Neuron (in vitro differentiated cells): ENCODE measurements around the gene SP3.
"Not testable (repeated sequence)": the region's sequence is repeated elsewhere in the genome, so short reads cannot be mapped to it uniquely, and the experiment has no call there.

Experiments used
- H2AFZ ChIP-seq: one replicate; pipeline ENCODE4 v1.6.1; 2013; ENCODE audit warnings: low read depth, mild to moderate bottlenecking, inconsistent platforms, low read length, moderate library complexity
- H3K27me3 ChIP-seq: one replicate; pipeline ENCODE4 v1.6.1; 2013; ENCODE audit warnings: low read length; ENCODE audit not compliant: insufficient read depth
- H3K36me3 ChIP-seq: one replicate; pipeline ENCODE4 v1.6.1; 2013; ENCODE audit warnings: low read length; ENCODE audit not compliant: insufficient read depth
- H3K4me1 ChIP-seq: one replicate; pipeline ENCODE4 v1.6.1; 2013; ENCODE audit warnings: low read length; ENCODE audit not compliant: insufficient read depth
- H3K4me3 ChIP-seq: 2 replicates; pipeline ENCODE4 v1.5.1; 2013; ENCODE audit warnings: mild to moderate bottlenecking, low read length, moderate library complexity
- H3K9me3 ChIP-seq: one replicate; pipeline ENCODE4 v1.6.1; 2013; ENCODE audit warnings: low read length

Gene SP3

DNA sequence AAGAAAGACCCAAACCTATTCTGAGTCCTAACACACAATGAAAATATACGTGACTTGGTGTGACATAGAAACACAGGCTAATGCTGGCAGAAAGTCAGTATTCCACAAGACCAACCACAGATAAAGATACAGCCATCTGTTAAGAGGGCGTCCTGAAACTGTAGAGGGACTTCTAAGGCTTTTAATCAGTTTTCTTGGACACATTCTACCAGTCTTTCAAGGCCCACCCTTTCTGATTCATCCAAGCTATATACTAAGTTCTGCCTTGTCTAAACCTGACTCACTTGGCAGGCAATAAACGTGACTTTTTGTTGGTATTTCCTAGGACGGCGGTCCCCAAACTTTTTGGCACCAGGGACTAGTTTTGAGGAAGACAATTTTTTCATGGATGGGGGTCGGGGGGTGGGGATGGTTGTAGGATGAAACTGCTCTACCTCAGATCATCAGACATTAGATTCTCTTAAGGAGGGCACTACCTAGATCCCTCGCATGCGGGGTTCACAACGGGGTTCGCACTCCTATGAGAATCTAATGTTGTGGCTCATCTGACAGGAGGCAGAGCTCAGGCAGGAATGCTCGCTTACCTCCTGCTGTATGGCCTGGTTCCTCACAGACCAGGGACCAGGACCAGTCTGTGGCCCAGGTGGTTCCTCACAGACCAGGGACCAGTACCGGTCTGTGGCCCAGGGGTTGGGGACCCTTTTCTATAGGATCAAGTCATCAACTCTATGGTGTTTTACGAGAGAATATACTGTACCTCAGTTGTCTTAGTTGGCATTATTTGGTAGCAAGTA is 61.4 kb downstream of the SP3 start:
- Histone ChIP-seq H3K4me1 (no peaks in the 10 kb centered on the region), H2AFZ (no peak overlapping the region), H3K4me3 (no peak overlapping the region), H3K9me3 (peaks cover 3% of the 10 kb centered on the region), H3K27me3 (no peaks in the 10 kb centered on the region), H3K36me3 (peaks cover 41% of the 10 kb centered on the region)

DNA sequence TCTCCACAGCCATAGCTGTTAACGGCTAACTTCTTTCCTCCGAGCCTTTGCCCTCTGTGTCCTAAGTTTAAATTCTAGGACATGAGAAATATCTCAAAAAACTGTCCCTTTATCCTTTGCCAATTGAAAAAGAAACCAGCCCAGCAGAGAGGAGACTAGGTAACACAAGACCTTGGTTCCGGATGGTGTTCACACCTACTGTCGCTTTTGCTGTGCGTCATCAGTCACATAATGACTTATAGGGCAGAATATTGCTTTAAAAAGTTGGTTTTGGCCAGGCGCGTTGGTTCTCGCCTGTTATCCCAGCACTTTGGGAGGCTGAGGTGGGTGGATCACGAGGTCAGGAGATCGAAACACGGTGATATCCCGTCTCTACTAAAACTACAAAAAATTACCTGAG is 66.2 kb downstream of the SP3 start:
- Histone ChIP-seq H3K9me3 (peaks cover 1% of the 10 kb centered on the region), H3K4me3 (no peak overlapping the region), H2AFZ (no peak overlapping the region), H3K36me3 (peaks cover under 1% of the 10 kb centered on the region), H3K27me3 (no peaks in the 10 kb centered on the region), H3K4me1 (no peaks in the 10 kb centered on the region)

DNA sequence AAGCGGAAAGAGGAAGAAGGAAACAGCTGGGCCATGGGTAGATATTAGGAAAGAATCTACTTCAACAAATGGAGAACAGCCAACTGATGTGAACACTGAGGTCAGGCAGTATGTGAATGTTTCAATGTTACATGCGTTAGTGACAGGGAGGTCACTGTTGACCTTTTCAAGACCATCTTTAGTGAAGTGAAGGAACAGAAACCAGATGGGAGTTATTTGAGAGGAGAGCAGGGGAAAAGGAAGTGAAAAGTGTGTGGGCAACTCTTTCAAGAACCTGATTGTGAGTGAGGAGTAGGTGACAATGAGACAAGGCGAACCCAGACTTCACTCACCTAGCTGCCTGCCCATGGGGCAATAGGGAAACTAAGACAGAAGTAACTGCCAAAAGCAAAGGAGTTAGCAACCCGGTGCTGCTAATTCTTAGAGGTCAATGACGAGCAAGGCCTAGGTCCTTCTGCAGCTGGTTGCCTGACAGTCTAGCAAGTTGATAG is 67.0 kb downstream of the SP3 start:
- Histone ChIP-seq H3K27me3 (no peaks in the 10 kb centered on the region), H3K36me3 (no peaks in the 10 kb centered on the region)

DNA sequence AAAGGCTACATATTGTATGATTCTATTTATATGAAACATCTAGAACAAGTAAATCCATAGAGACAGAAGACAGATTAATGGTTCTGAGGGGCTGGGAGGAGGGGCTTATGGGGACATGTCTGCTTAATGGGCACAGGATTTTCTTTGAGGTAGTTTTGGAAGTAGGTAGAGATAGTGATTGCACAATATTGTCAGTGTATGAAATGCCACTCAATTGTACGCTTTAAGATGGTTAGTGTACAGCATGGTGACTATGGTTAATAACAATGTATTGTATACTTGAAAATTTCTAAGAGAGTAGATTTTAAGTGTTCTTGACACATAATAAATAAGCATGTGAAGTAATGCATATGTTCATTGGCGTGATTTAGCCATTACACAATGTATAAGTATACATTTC is 68.4 kb downstream of the SP3 start:
- no peak overlapping the region for H3K4me3 ChIP-seq
- no peaks in the 10 kb centered on the region for H3K4me1 ChIP-seq
- H3K9me3 ChIP-seq, result no peaks in the 10 kb centered on the region
- no peaks in the 10 kb centered on the region for H3K27me3 ChIP-seq
- no peak overlapping the region for H2AFZ ChIP-seq
- no peaks in the 10 kb centered on the region for H3K36me3 ChIP-seq

More for the DNA sequence above, 67.0 kb downstream of the SP3 start:
- H3K4me3 ChIP-seq, result no peak overlapping the region
- no peaks in the 10 kb centered on the region for H3K9me3 ChIP-seq
- no peaks in the 10 kb centered on the region for H3K4me1 ChIP-seq
- H2AFZ ChIP-seq, result no peak overlapping the region

DNA sequence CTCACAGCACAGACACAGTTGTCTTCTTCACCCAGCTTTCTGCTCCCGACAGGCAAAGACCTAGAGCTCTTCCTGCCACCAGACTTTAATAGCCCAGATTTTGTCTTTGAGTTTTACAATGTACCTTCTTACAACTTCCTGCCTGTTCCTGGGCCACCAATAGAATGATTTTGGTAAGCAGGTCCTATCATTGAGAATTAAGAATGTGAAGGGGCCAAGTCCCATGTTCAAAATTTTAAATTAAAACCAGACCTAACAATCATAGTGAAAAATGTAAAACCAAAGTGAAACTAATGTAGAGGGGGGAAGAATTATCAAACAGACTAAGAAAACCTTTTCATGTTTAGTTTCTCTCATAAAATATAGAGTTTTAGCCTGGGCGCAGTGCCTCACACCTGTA is 72.8 kb downstream of the SP3 start:
- no peaks in the 10 kb centered on the region for H3K36me3 ChIP-seq
- peaks cover 9% of the 10 kb centered on the region for H3K9me3 ChIP-seq
- H3K27me3 ChIP-seq, result no peaks in the 10 kb centered on the region
- no peak overlapping the region for H3K4me3 ChIP-seq
- no peaks in the 10 kb centered on the region for H3K4me1 ChIP-seq
- no peak overlapping the region for H2AFZ ChIP-seq

DNA sequence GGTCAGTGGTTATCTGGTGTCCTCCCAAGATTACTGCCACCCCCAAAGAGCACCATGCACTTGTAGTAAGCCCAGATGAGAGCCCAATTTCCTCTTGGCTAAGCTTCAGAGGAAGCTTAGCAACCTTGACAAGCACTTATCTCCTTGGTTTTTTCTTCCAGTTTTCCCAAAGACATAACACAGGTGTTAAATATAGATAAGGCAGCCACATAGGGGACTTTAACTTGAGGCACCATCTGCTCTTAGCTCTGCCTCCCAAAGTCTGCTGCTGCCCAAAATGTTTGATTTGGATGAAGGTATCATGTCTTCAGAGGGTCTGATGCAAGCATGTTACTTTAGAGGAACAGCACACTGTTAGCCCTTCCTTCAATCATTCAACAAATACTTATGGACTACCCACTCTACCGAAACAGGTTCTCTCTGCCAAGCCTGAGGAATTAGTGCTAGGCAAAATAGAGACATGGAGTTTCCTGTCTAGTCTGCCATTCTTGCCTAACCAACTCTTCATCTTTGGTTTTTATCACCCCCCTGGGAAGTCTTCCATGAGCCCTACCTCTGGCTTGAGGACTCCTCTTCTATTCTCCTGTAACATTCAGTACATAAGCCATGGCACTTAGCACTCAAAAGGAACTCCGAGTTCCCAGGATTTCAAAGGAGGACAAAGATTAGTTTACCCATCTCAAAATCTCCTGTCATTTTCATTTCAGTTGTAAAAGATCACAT is 73.7 kb downstream of the SP3 start:
- Histone ChIP-seq H2AFZ (no peak overlapping the region), H3K4me3 (no peak overlapping the region), H3K27me3 (no peaks in the 10 kb centered on the region), H3K9me3 (peaks cover 9% of the 10 kb centered on the region), H3K4me1 (no peaks in the 10 kb centered on the region), H3K36me3 (no peaks in the 10 kb centered on the region)

DNA sequence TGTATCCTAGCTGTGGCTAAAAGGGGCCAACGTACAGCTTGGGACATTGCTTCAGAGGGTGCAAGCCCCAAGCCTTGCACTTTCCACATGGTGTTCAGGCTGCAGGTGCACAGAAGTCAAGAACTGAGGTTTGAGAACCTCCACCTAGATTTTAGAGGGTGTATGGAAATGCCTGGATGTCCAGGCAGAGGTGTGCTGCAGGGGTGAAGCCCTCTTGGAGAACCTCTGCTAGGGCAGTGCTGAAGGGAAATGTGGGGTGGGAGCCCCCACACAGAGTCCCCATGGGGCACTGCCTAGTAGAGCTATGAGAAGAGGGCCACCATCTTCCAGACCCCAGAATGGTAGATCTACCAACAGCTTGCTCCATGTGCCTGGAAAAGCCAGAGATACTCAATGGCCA is 75.7 kb downstream of the SP3 start:
- not testable (repeated sequence) for H2AFZ ChIP-seq, H3K9me3 ChIP-seq, H3K4me3 ChIP-seq, H3K36me3 ChIP-seq, H3K4me1 ChIP-seq, H3K27me3 ChIP-seq

DNA sequence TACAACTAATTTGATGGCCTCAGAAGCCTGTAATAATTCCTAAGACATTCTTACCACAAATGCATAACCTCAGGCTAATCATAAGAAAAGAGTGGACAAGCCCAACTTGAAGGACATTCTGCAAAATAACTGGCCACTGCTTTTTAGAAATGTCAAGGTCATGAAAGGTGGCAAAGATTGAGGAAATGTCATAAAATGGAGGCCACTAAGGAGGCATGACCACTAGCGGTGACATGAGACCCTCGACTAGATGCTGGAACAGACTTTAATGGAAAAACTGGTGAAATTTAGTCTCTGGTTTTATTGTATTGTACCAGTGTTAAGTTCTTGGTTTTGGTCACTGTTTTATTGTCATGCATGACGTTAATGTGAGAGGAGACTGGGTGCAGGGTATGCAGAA is 78.6 kb downstream of the SP3 start:
- H3K4me1 ChIP-seq, result no peaks in the 10 kb centered on the region
- H3K36me3 ChIP-seq, result no peaks in the 10 kb centered on the region
- peaks cover 9% of the 10 kb centered on the region for H3K9me3 ChIP-seq
- H3K4me3 ChIP-seq, result no peak overlapping the region
- H2AFZ ChIP-seq, result no peak overlapping the region
- no peaks in the 10 kb centered on the region for H3K27me3 ChIP-seq

DNA sequence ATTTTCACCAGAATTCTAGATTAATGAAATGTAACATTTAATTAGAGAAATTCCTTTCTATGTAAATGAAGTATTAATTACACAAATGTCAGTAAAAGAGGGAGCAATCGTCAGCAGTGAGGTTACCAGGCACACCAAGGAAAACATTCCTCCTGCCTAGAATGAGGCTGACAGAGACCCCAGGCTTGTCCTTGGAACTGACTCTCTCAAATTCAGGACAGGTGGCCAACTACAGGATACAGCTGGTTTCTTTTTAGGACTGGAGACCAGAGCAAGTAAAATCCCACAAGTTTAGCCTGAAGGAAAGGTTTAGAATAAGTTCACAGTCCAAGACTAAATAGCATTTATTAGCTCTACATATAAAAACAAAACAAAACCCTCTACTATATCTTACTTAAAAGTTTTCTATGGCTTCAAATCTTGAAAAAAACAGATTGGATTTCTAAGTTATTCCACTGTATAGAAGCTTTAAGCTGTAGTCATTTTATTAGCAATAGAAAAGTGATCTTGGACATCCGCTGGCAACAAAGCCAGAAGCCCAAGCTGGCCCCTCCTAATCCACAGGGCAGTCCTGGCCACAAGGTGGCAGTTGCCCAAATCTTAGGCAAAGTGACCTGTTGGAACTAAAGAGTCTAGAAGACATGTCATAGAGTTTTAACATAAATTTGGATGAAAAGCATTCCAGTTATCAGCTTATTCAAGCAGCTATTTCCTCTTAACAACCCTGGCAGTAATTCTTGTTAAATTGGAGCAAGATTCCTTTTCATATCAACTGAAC is 81.0 kb downstream of the SP3 start:
- no peaks in the 10 kb centered on the region for H3K4me1 ChIP-seq
- H3K4me3 ChIP-seq, result no peak overlapping the region
- H3K27me3 ChIP-seq, result no peaks in the 10 kb centered on the region
- no peaks in the 10 kb centered on the region for H3K36me3 ChIP-seq
- no peak overlapping the region for H2AFZ ChIP-seq
- H3K9me3 ChIP-seq, result peaks cover 1% of the 10 kb centered on the region

DNA sequence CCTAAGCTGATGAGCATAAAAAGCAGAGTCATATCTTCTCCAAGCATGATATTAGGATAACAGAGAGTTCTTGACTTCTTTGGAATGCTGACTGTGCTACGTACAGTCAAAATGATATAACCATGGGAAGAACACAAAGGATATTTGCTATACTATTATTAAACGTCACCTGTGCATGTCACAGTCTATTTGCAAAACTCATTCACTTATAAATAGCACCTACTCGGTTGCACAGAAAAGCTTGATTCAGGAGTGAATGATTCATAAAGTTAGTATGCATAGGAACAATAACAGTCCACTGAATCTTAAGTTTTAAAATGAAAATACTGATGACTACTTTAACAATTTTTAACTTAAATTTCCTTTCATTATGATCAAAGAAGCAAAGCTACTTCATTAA is 83.3 kb downstream of the SP3 start:
- Histone ChIP-seq H3K27me3 (no peaks in the 10 kb centered on the region), H2AFZ (no peak overlapping the region), H3K9me3 (no peaks in the 10 kb centered on the region), H3K4me3 (no peak overlapping the region), H3K36me3 (no peaks in the 10 kb centered on the region), H3K4me1 (no peaks in the 10 kb centered on the region)

DNA sequence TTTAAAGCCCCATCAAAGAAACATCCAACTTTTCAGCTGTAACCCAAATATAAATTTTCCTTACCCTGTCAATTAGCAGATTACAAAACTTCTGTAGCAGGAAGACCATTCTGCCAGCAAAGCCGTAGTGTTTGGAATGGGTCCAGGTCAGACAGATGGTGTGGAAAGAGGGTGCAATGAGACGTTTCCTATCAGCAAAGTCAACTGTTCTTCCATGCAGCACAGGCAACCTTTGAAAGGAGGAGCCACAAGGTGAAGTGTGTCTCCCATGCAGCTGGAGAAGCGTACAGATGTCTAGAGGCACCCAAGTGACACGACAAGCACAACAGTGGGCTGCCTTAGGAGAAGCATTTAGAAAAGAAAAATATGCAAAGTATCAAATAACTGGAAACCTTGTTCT is 83.7 kb downstream of the SP3 start:
- Histone ChIP-seq H3K27me3 (no peaks in the 10 kb centered on the region), H3K9me3 (no peaks in the 10 kb centered on the region), H3K4me1 (no peaks in the 10 kb centered on the region), H2AFZ (no peak overlapping the region), H3K36me3 (no peaks in the 10 kb centered on the region), H3K4me3 (no peak overlapping the region)

DNA sequence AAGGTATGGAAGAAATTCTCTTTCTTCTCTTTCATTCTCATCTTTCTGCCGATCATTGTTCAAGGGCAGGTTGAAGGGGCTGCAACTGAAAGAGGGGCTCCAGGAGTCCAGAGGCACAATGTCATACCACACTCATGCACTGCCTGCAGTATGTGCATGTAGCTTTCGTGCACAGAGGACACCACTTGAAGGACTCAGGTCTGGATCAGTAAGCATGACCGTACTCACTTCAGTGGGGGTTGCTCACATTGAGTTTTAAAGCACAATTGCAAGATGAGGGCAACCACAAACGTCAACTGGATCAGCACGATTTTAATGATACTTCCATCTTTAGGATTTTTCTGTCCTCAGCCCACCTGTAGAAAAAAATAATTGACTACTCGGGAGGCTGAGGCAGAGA is 84.6 kb downstream of the SP3 start:
- H3K9me3 ChIP-seq, result no peaks in the 10 kb centered on the region

DNA sequence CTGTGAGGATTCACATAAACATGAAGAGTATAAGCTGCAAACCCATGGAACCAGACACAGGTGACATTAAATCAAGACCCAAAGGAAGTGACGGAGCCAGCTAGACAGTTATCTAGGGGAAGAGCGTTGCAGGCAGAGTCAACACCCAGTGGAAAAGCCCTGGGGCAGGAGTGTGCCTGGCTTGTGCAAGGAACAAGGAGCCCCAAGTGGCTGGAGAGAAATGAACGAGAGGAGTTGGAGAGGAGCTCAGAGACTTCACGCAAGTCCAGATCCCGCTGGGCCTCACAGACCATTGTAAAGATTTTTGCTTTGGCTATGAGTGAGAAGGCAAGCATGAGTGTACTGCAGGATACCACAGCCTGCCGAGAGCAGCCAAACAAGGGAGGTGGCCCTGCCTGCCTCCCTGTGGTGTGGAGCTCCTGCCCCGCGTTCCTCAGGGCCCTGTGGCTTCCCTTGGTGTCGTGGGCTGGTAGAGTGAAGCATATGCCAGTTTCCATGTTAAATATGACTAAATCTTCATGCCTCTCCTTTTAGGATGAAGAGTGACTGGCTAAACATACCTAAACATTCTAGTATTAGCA is 88.2 kb downstream of the SP3 start:
- no peak overlapping the region for H2AFZ ChIP-seq
- H3K4me3 ChIP-seq, result no peak overlapping the region
- no peaks in the 10 kb centered on the region for H3K27me3 ChIP-seq
- no peaks in the 10 kb centered on the region for H3K36me3 ChIP-seq
- no peaks in the 10 kb centered on the region for H3K4me1 ChIP-seq
- no peaks in the 10 kb centered on the region for H3K9me3 ChIP-seq

More for the DNA sequence above, 84.6 kb downstream of the SP3 start:
- no peak overlapping the region for H3K4me3 ChIP-seq
- no peak overlapping the region for H2AFZ ChIP-seq
- H3K4me1 ChIP-seq, result no peaks in the 10 kb centered on the region
- H3K36me3 ChIP-seq, result no peaks in the 10 kb centered on the region
- H3K27me3 ChIP-seq, result no peaks in the 10 kb centered on the region
